Upper lobe of left lung (tissue), 4 donors: Measurements from ENCODE around the gene FTSJ3.

ENCODE experiments used
- EP300 ChIP-seq, 4 donors: sonication (generic); formaldehyde crosslinking; IDR thresholded peaks; one replicate each; pipeline ENCODE4 v1.5.1; 2017; ENCODE audit warnings: antibody characterized with exemption in 4 of 4, control low read depth in 2 of 4
- POLR2A ChIP-seq, 4 donors: fragments of 450-650 bp; IDR thresholded peaks; one replicate each; pipeline ENCODE4 v1.5.1; 2016 to 2017; ENCODE audit warnings: antibody characterized with exemption in 4 of 4, mild to moderate bottlenecking in 2 of 4
- POLR2AphosphoS5 ChIP-seq, 2 donors: sonication (generic); formaldehyde crosslinking; IDR thresholded peaks; one replicate each; pipeline ENCODE4 v1.5.1; 2017; ENCODE audit warnings: antibody characterized with exemption in 2 of 2
- TF ChIP-seq, protein P1 (sequence below), 6 experiments: fragments of 450-650 bp in 4 of 6; fragments of 200-600 bp in 2 of 6; sonication (generic) in 2 of 6; IDR thresholded peaks; one replicate each; pipeline ENCODE4 v1.5.1; 2016 to 2019; ENCODE audit warnings: antibody characterized with exemption in 6 of 6

DNA sequence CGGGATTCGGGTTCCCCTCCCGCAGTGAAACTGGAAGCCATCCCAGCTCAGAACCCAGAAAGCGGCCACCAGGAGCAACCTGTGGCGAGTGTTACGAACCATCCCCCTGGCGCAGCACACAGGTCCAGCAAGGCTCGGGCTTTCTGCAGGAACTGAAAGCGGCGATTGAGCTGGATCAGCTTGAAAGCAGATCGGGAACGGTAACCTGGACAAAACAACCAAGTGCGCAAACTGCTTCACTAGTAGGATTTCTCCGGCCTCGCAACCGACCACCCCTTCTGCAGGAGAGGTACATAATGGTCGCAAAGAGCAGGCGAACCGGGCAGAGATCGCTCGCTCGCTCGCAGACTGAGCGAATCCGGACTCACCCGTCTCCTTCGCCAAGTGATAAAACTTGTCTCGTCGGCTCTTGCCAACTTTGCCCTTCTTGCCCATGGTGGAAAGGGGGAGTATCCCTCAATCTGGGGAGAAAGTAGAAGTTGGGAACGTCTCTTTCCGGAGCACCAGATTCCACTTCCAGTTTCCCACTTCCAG, 928 bp downstream of the FTSJ3 start:
- TF ChIP-seq, protein P1, sequence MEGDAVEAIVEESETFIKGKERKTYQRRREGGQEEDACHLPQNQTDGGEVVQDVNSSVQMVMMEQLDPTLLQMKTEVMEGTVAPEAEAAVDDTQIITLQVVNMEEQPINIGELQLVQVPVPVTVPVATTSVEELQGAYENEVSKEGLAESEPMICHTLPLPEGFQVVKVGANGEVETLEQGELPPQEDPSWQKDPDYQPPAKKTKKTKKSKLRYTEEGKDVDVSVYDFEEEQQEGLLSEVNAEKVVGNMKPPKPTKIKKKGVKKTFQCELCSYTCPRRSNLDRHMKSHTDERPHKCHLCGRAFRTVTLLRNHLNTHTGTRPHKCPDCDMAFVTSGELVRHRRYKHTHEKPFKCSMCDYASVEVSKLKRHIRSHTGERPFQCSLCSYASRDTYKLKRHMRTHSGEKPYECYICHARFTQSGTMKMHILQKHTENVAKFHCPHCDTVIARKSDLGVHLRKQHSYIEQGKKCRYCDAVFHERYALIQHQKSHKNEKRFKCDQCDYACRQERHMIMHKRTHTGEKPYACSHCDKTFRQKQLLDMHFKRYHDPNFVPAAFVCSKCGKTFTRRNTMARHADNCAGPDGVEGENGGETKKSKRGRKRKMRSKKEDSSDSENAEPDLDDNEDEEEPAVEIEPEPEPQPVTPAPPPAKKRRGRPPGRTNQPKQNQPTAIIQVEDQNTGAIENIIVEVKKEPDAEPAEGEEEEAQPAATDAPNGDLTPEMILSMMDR (IDR thresholded peaks at IDR 0.05): no peak
- TF ChIP-seq POLR2AphosphoS5 (IDR thresholded peaks at IDR 0.05) (no peak), POLR2A (IDR thresholded peaks at IDR 0.05) (no peak), EP300 (IDR thresholded peaks at IDR 0.05) (no peak)
